Stimulated activated CD8-positive, alpha-beta memory T cell treated with anti-CD3 and anti-CD28 coated beads, Interleukin-12 subunit alpha, Interleukin-12 subunit beta, amount 100 ng/mL, for 24 hours (primary cell): ENCODE data around the gene GFOD2.
"Not testable (repeated sequence)": the region's sequence is repeated elsewhere in the genome, so short reads cannot be mapped to it uniquely, and the experiment has no call there.

Experiments used
- DNase-seq: peaks from one replicate; pipeline ENCODE4 v3.0.0-alpha.2; 2020; ENCODE audit errors: extremely low read depth

Gene GFOD2

GRCh38 chr16:67702130-67702529 is 17.0 kb downstream of the GFOD2 start:
- no peak for DNase-seq

GRCh38 chr16:67701420-67701819 is 17.7 kb downstream of the GFOD2 start:
- DNase-seq: no peak

DNA sequence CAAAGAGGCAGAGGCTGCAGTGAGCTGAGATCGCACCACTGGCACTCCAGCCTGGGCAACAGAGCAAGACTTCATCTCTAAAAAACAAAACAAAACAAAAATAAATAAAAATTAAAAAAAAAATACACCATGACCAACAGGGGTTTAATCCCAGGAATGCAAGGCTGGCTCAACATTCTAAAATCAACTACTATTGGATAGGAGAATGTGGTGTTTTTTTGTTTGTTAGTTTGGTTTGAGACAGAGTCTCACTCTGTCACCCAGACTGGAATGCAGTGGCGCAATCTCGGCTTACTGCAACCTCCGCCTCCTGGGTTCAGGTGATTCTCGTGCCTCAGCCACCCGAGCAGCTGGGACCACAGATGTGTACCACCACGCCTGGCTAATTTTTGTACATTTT is 19.9 kb downstream of the GFOD2 start:
- DNase-seq: no peak

GRCh38 chr16:67697422-67698185 is 21.5 kb downstream of the GFOD2 start:
- no peak for DNase-seq

DNA sequence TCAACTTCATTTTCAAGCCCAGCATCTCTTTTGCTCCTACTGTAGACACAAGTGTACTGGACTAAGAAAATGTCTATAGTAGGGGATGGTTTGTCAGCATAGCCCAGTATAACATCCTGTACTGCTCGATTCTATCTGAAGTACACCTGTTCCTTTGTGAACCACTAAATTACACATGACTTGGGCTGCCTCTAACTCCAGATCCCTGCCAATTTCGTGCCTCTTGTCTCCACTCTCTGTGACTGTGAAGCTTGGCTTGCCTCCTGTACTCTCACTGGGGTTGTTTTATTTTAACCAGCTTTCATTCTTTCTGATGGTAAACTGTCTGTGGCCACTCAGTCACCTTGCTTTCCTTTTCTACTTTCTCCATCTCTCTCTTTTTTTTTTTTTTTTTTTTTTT is 24.5 kb downstream of the GFOD2 start:
- no peak for DNase-seq

- not testable (repeated sequence) for DNase-seq
Observed at GRCh38 chr16:67693517-67694285, 25.4 kb downstream of the GFOD2 start.

DNA sequence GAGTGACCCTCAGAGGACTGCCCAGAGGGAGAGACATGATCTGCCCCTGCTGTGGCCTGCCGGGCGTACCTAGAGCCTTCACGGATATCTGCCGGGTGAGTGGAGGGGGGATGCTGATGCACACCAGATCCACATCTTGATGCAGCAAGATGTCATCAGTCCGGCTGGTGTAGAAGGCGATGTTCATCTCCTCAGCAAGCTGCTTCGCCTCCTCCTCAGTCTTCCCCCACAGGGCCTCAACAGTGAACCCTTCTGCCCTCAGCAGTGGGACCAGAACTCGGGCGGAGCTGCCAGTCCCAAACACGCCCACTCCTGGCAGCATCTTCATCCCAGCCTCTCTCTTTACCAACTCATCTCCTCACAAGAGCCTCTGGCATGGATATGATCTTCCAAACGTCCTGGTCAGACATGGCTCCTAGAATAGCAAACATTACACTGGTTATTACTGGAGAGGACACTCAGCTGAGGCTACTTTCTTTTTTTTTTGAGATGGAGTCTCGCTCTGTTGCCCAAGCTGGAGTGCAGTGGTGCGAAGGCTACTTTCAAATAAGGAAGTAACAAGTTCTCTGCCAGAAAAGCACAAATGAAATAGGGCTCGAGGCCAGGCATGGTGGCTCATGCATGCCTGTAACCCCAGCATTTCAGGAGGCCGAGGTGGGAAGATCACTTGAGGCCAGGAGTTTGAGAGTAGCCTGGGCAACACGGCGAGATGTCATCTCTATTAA is 33.6 kb downstream of the GFOD2 start:
- no peak for DNase-seq

DNA sequence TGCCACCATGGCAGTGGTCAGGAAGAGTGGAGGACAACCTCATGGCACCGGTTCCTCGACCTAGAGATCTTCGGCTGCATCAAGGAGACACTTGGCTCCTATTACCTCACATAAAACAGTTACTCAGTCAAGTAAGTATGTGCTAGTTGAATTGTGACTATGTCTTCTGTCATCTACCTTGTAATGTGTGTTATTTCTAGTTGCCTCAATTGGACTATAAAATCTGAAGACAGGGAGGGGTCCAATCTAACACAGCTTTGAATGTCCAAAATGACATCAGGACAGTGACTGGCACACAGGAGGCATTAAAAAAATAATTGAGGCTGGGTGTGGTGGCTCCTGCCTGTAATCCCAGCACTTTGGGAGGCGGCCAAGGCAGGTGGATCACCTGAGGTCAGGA is 35.3 kb downstream of the GFOD2 start:
- DNase-seq: no peak

DNA sequence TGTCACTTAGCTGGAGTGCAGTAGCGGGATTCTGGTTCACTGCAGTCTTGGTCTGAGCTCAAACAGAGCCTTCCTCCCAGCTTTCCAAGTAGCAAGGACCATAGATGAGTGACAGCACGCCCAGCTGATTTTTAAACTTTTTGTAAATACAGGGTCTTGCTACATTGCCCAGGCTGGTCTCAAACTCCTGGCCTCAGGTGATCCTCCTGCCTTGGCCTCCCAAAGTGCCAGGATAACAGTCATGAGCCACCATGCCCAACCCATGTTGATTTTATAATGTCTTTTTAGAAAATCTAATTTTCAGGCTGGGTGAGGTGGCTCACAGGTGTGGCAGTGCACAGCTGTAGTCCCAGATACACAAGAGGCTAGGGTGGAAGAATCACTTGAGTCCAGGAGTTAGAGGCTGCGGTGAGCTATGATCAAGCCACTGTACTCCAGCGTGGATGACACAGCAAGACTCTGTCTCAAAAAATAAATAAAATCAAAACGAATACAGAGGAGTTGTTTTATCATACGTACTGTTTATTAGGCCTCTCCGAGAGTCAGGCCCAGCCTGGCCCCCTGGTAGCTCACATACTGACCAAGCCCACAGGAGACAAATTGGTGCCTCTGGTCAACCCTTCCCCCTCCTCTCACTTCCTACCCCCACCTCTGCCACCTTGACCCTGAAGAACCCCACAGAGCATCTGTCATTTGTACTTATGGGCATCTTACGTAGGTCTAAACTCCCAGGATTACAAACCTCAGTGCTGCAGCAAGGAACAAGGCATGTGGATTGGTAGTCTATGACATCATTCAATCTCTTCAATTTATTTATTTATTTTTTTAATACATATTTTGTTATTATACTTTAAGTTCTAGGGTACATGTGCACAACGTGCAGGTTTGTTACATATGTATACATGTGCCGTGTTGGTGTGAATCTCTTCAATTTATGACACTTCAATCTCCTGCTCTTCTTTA is 38.9 kb downstream of the GFOD2 start:
- DNase-seq: no peak

- DNase-seq: no peak
Observed at GRCh38 chr16:67678354-67679023, 40.6 kb downstream of the GFOD2 start.

GRCh38 chr16:67677712-67678111 is 41.4 kb downstream of the GFOD2 start:
- no peak for DNase-seq

DNA sequence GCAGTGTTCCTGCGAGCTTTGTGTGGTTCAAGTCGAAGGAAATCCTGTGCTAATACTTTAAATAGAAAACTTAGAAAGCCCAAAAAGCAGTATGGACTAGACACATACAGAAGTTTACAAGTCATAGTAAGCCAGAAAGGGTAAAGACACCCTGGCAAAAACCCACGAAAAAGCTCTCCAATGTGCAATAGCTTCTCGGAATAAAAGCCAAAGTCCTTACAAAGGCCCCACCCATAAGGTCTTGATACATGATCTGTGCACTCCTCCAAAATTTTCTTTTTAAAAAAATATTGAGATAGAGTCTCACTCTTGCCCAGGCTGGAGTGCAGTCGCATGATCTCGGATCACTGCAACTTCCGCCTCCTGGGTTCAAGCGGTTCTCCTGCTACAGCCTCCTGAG is 42.2 kb downstream of the GFOD2 start:
- no peak for DNase-seq

DNA sequence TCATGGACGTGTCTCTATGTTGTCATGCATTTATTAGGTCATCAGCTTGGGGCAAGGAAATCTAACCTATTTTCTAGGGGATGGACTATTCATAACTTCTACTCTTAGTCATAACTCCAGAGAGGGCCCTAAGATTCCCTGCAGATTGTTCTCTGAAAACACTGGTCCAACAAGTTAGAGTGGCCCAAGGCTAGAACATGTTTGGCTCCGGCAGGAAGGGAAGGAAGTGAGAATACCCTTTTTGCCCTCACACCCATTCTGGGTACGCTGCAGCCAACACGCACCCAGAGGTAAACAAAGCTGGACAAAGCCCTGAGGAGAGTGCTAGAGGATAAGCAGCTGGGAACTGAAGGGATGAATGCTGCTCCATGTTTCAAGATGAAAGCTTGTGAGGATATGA is 42.6 kb downstream of the GFOD2 start:
- no peak for DNase-seq

GRCh38 chr16:67675999-67676398 is 43.1 kb downstream of the GFOD2 start:
- DNase-seq: no peak

- DNase-seq: no peak
Observed at GRCh38 chr16:67675579-67675935, 43.6 kb downstream of the GFOD2 start.

- DNase-seq: no peak
Observed at GRCh38 chr16:67674851-67675578, 44.1 kb downstream of the GFOD2 start.

- DNase-seq: no peak
Observed at GRCh38 chr16:67673712-67674580, 45.2 kb downstream of the GFOD2 start.

DNA sequence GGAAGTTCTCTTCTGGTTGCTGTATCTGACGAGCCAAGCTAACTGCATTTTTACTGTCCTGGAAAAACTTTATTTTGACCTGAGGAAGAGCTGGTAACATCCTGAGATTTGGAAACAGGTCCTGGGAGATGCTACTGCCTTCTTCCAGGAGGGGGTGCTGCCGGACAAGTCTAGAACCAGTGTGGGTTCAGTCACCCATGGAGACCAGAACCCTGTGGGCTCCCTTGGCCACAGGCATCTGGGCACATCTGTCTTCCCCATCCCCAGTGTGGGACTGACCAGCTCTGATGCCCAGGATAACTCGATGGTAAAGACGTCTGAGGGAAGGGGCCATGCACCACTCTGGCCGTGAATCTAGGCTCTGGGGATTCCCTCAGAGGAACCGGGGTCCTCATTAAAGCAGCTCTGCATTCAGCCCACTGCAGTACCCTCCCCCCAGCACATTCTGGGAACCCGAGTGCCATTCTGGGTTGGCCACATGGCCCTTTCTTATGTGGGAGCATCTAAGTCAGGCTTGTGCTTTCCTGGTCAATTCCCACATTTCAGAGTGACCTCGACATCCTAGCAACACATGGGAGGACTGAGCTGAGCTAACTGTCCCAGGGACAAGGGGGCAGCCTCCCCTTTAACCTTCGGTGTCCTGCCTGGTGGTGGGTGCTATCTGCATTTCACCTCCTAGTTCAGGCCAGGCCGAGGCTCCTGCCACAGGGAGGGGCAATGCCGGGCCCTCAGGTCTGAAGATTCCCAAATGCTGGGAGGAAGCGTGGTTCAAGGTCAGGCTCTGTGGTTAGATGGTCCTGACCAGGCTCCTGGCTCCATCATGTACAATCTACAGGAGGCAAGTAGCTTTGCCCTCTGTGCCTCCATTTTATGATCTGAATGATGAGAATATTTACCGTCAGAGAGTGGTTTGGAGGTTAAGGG is 46.1 kb downstream of the GFOD2 start:
- no peak for DNase-seq
